Naive thymus-derived CD4-positive, alpha-beta T cell (primary cell): Measurements from ENCODE around the gene GTF3C2. TPM values are rescaled to one million over a fixed set of nuclear protein-coding genes. Genes with fewer than 3 reads are reported as not detected.
A peak's percentile ranks its signal among the peaks of the same experiment; 100 is the strongest.
"Not testable (repeated sequence)": the region's sequence is repeated elsewhere in the genome, so short reads cannot be mapped to it uniquely, and the experiment has no call there.

ENCODE experiments used
- ATAC-seq: fragments of 150-1000 bp; cut with Tn5 transposase; 2 replicates; pipeline ENCODE4 v1.10.0; 2021; ENCODE audit warnings: mild to moderate bottlenecking, moderate library complexity
- CTCF ChIA-PET: fragments of 350-600 bp; sonication (Branson Sonifier 250); formaldehyde crosslinking; loops from one replicate; lab custom pipeline; 2021; ENCODE audit warnings: antibody characterized with exemption; lab: Charles Lee
- POLR2A ChIA-PET: fragments of 350-600 bp; sonication (Branson Sonifier 250); formaldehyde crosslinking; loops from one replicate; lab custom pipeline; 2021; ENCODE audit warnings: antibody characterized with exemption, inconsistent platforms; lab: Charles Lee
- DNase-seq, 9 donors: peaks; one replicate each; pipeline versions ENCODE4 v3.0.0 to v3.0.0-alpha.2; 2020 to 2022; ENCODE audit warnings: mixed read lengths in 1 of 9
- H3K27ac ChIP-seq: one replicate; pipeline ENCODE4 v1.7.0; 2013; ENCODE audit warnings: mild to moderate bottlenecking, low read depth, low read length, moderate library complexity
- H3K27me3 ChIP-seq, 2 donors: one replicate each; pipeline ENCODE4 v1.7.0; 2013; ENCODE audit warnings: low read length in 2 of 2, mild to moderate bottlenecking in 2 of 2, moderate library complexity in 2 of 2; ENCODE audit not compliant: control insufficient read depth in 2 of 2, insufficient read depth in 2 of 2
- H3K36me3 ChIP-seq, 3 experiments: 1 replicate in 2 of 3; 2 replicates in 1 of 3; pipeline ENCODE4 v1.7.0; 2013; ENCODE audit warnings: low read length in 3 of 3, mild to moderate bottlenecking in 3 of 3, moderate library complexity in 1 of 3; ENCODE audit not compliant: insufficient read depth in 3 of 3, control insufficient read depth in 2 of 3
- H3K4me1 ChIP-seq, 2 donors: one replicate each; pipeline ENCODE4 v1.7.0; 2013; ENCODE audit warnings: low read length in 2 of 2, mild to moderate bottlenecking in 2 of 2, moderate library complexity in 1 of 2; ENCODE audit not compliant: control insufficient read depth in 2 of 2, insufficient read depth in 2 of 2
- H3K4me3 ChIP-seq: 2 replicates; pipeline ENCODE4 v1.7.0; 2013; ENCODE audit warnings: mild to moderate bottlenecking, low read length
- H3K9me3 ChIP-seq, 3 experiments: 1 replicate in 2 of 3; 2 replicates in 1 of 3; pipeline ENCODE4 v1.7.0; 2013; ENCODE audit warnings: low read length in 3 of 3; ENCODE audit not compliant: control insufficient read depth in 2 of 3
- H3K27ac Mint-ChIP-seq, 9 donors: one replicate each; pipeline ENCODE4 v1.8.0; 2020 to 2022; ENCODE audit warnings: mixed read lengths in 9 of 9, mild to moderate bottlenecking in 8 of 9, moderate library complexity in 5 of 9, inconsistent platforms in 2 of 9
- H3K27me3 Mint-ChIP-seq, 5 donors: one replicate each; pipeline ENCODE4 v1.8.0; 2021 to 2022; ENCODE audit warnings: mixed read lengths in 5 of 5, mild to moderate bottlenecking in 1 of 5
- H3K36me3 Mint-ChIP-seq, 5 donors: one replicate each; pipeline ENCODE4 v1.8.0; 2020 to 2022; ENCODE audit warnings: mixed read lengths in 5 of 5, mild to moderate bottlenecking in 3 of 5, inconsistent platforms in 1 of 5
- H3K4me1 Mint-ChIP-seq, 7 donors: one replicate each; pipeline ENCODE4 v1.8.0; 2020 to 2022; ENCODE audit warnings: mixed read lengths in 7 of 7, mild to moderate bottlenecking in 3 of 7, inconsistent platforms in 1 of 7
- H3K4me3 Mint-ChIP-seq, 10 donors: one replicate each; pipeline ENCODE4 v1.8.0; 2020 to 2022; ENCODE audit warnings: mild to moderate bottlenecking in 10 of 10, mixed read lengths in 10 of 10, moderate library complexity in 6 of 10, inconsistent platforms in 2 of 10
- H3K9me3 Mint-ChIP-seq, 11 donors: one replicate each; pipeline ENCODE4 v1.8.0; 2020 to 2022; ENCODE audit warnings: mixed read lengths in 11 of 11, mild to moderate bottlenecking in 4 of 11, inconsistent platforms in 1 of 11, moderate library complexity in 1 of 11
- intact Hi-C, 2 donors: fragments of 100-400 bp; cut with micrococcal nuclease; formaldehyde crosslinking; loops; one replicate each; pipeline ENCODE4 v1.15.1; 2023
- polyA plus RNA-seq, 2 donors: library from polyadenylated mRNA; unstranded; fragments of 300-500 nt; fragmentation: Illumina TruSeq; gene quantifications; one replicate each; pipeline ENCODE4 v1.2.3, GENCODE V29; 2021
- total RNA-seq, 6 experiments: library from RNA in 5 of 6; stranded (reverse) in 5 of 6; gene quantifications; 1 replicate in 5 of 6; 2 replicates in 1 of 6; pipeline ENCODE4 v1.2.3 and lab custom pipeline; 2021 to 2026

The GTF3C2 gene
- total and polyA plus RNA-seq, 7 experiments from 2014 or later: 26.6 to 106 (median 77.9) TPM

DNA sequence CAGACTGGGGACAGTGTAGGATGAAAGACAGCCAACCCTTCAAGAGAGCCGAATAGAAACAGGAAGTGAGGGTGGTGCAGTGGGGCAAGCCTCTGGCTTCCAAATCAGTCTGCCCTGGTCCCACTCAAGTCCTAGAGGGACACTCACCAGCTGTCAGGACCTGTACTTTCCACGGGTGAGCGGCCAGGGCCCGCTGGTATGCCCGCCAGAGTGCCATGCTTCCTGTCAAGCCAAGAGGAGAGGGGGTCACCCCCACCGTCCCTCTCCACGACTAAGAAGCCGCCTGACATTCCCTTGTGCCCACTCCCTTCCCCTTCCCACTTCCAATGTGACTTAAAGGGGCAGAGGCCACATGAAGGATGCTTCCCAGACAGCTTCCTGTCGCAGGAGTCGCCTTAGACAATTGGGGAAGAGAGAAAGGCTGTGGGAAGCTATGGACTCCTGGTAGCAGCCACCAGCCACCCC lies 34.2 kb downstream of the GTF3C2 start:
- peak; percentile 28 for ATAC-seq
- intact Hi-C loops: loop anchor here (2.0 kb wide), 3 partner anchors 58 to 306 kb away; partner anchors contain the start of genes CCDC121 (in 1 of the 2), GPN1 (in 1 of the 2) and PREB (in 1 of the 2)
- peak in 3 of 9 donors; percentile 5 to 17 (median 13) for DNase-seq
- ChIA-PET POLR2A (interaction anchor here (0.7 to 4.7 kb wide), 16 partner anchors 11 to 272 kb away, joined by 3 to 40 read pairs (median 4); partner anchors contain the start of genes AGBL5, EIF2B4, GTF3C2 and KHK), CTCF (interaction anchor here (0.9 to 2.6 kb wide), 3 partner anchors 13 to 272 kb away, joined by 3 to 9 read pairs (median 3); no protein-coding TSS in a partner anchor)
- H3K27me3 Mint-ChIP-seq: no peaks in the 10 kb centered on the region
- Histone ChIP-seq H3K27me3 (no peaks in the 10 kb centered on the region), H3K4me1 (peaks cover 17 to 22% of the 10 kb centered on the region in 2 donors), H3K9me3 (no peaks in the 10 kb centered on the region), H3K4me3 (peak overlapping the region; percentile 99), H3K27ac (peak overlapping the region; percentile 95), H3K36me3 (peaks cover 0 to 27% (median 0%) of the 10 kb centered on the region in 3 experiments)
- H3K36me3 Mint-ChIP-seq: peaks cover 8 to 23% (median 11%) of the 10 kb centered on the region in 5 donors
- peaks cover 0 to 2% (median 0%) of the 10 kb centered on the region in 11 donors for H3K9me3 Mint-ChIP-seq
- H3K4me1 Mint-ChIP-seq: peaks cover 14 to 30% (median 23%) of the 10 kb centered on the region in 7 donors
- H3K4me3 Mint-ChIP-seq: peak overlapping the region; percentile 91 to 100 (median 99)
- peak overlapping the region; percentile 93 to 100 (median 99) for H3K27ac Mint-ChIP-seq

GRCh38 chr2:27320958-27321543 lies 35.5 kb downstream of the GTF3C2 start:
- H3K4me3 Mint-ChIP-seq: peak overlapping the region in 6 of 10 donors; percentile 25 to 100 (median 78)
- H3K36me3 Mint-ChIP-seq: peaks cover 0 to 15% (median 3%) of the 10 kb centered on the region in 5 donors
- H3K27me3 Mint-ChIP-seq: no peaks in the 10 kb centered on the region
- H3K36me3 ChIP-seq: peaks cover 0 to 27% (median 0%) of the 10 kb centered on the region in 3 experiments
- no peaks in the 10 kb centered on the region for H3K27me3 ChIP-seq
- peaks cover 17 to 22% of the 10 kb centered on the region in 2 donors for H3K4me1 ChIP-seq
- peaks cover 12 to 30% (median 23%) of the 10 kb centered on the region in 7 donors for H3K4me1 Mint-ChIP-seq
- DNase-seq (no peak), ATAC-seq (no peak)
- intact Hi-C loops: no loop called here
- no peak overlapping the region for H3K27ac ChIP-seq
- peaks cover 0 to 2% (median 0%) of the 10 kb centered on the region in 11 donors for H3K9me3 Mint-ChIP-seq
- H3K27ac Mint-ChIP-seq: peak overlapping the region in 3 of 9 donors; percentile 9 to 99 (median 29)
- no peaks in the 10 kb centered on the region for H3K9me3 ChIP-seq
- no peak overlapping the region for H3K4me3 ChIP-seq
- ChIA-PET POLR2A (interaction anchor here (0.7 to 1.3 kb wide), 2 partner anchors 8 to 11 kb away, joined by 3 to 4 read pairs; no protein-coding TSS in a partner anchor), CTCF (interaction anchor here (1.4 kb wide), 1 partner anchor 18 kb away, joined by 6 read pairs; no protein-coding TSS in a partner anchor)

DNA sequence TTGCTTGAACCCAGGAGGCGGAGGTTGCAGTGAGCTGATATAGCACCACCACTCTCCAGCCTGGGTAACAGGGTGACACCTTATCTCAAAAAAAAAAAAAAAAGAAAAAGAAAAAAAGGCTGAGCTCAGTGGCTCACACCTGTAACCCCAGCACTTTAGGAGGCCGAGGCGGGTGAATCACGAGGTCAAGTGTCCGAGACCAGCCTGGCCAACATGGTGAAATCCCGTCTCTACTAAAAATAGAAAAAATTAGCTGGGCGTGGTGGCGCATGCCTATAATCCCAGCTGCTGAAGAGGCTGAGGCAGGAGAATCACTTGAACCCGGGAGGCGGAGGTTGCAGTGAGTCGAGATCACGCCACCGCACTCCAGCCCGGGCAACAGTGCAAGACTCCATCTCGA lies 36.7 kb downstream of the GTF3C2 start:
- Histone ChIP-seq H3K4me1 (peaks cover 17 to 22% of the 10 kb centered on the region in 2 donors), H3K36me3 (peaks cover 0 to 29% (median 0%) of the 10 kb centered on the region in 3 experiments)
- H3K27ac ChIP-seq, H3K9me3 ChIP-seq, H3K27me3 ChIP-seq, intact Hi-C loops, H3K4me3 Mint-ChIP-seq, DNase-seq, ATAC-seq, H3K27ac Mint-ChIP-seq, H3K9me3 Mint-ChIP-seq, H3K27me3 Mint-ChIP-seq, H3K4me3 ChIP-seq: not testable (repeated sequence)
- ChIA-PET CTCF (interaction anchor here (1.4 kb wide), 1 partner anchor 17 kb away, joined by 6 read pairs; no protein-coding TSS in a partner anchor), POLR2A (interaction anchor here (0.7 to 1.1 kb wide), 2 partner anchors 8 to 574 kb away, joined by 3 to 4 read pairs; no protein-coding TSS in a partner anchor)
- Mint-ChIP-seq H3K4me1 (peaks cover 12 to 30% (median 23%) of the 10 kb centered on the region in 7 donors), H3K36me3 (peaks cover 0 to 13% (median 0%) of the 10 kb centered on the region in 5 donors)

DNA sequence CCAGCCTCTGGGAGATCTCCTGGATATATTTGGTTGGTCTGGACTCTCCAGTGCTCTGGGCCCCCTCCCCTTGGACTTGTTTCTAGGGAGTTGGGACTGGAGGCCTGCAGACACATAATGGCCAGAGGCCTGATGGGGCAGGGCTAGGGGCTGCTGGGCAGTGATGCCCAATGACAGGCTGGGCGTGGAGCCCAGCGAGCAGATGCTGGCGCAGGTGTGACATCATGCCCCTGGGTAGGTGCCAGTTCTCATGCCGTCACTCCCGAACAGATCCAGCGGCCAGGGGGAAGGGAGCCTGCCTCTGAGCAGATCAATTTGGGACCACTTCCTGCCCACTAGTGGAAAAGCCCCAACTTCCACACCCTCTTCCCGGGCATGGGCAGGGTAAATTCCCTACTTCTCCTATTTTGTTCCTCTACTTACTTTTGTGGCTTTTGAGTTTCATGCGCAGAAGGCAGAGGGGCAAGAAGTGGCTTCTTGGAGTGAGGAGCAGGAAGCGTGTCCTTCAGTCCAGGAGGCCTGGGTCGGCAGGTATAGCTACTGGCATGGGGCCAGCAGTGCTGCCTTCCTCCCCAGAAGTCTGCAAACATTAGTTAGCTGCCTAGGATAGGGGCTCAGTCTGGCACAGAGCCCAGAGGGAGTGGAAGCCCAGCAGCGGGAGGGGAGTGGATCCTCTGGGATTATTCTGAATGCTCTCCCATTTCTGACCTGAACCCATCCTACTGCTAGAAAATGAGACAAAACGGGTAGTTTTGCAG lies 39.7 kb downstream of the GTF3C2 start:
- Histone ChIP-seq H3K27ac (no peak overlapping the region), H3K9me3 (no peaks in the 10 kb centered on the region), H3K36me3 (peaks cover 0 to 26% (median 0%) of the 10 kb centered on the region in 3 experiments), H3K27me3 (no peaks in the 10 kb centered on the region), H3K4me1 (peaks cover 2 to 5% of the 10 kb centered on the region in 2 donors), H3K4me3 (no peak overlapping the region)
- no peak for ATAC-seq
- Mint-ChIP-seq H3K27me3 (no peaks in the 10 kb centered on the region), H3K9me3 (peaks cover 0 to 2% (median 0%) of the 10 kb centered on the region in 11 donors), H3K36me3 (peaks cover 0 to 21% (median 4%) of the 10 kb centered on the region in 5 donors), H3K4me1 (peaks cover 4 to 11% (median 7%) of the 10 kb centered on the region in 7 donors), H3K27ac (no peak overlapping the region), H3K4me3 (no peak overlapping the region)
- no peak for DNase-seq
- POLR2A ChIA-PET: no interaction called here
- intact Hi-C loops: no loop called here
- CTCF ChIA-PET: interaction anchor here (1.0 to 1.4 kb wide), 2 partner anchors 14 to 29 kb away, joined by 3 to 4 read pairs; no protein-coding TSS in a partner anchor

GRCh38 chr2:27315122-27315521 lies 41.4 kb downstream of the GTF3C2 start:
- intact Hi-C loops: no loop called here
- no peak overlapping the region for H3K27ac Mint-ChIP-seq
- no peak overlapping the region for H3K4me3 Mint-ChIP-seq

GRCh38 chr2:27314709-27315108 lies 41.9 kb downstream of the GTF3C2 start:
- Histone ChIP-seq H3K27ac (no peak overlapping the region), H3K36me3 (peaks cover 0 to 33% (median 4%) of the 10 kb centered on the region in 3 experiments), H3K4me1 (no peaks in the 10 kb centered on the region), H3K27me3 (no peaks in the 10 kb centered on the region), H3K4me3 (no peak overlapping the region), H3K9me3 (no peaks in the 10 kb centered on the region)
- Mint-ChIP-seq H3K4me1 (peaks cover 0 to 2% (median 0%) of the 10 kb centered on the region in 7 donors), H3K36me3 (peaks cover 10 to 27% (median 14%) of the 10 kb centered on the region in 5 donors), H3K9me3 (peaks cover 0 to 2% (median 0%) of the 10 kb centered on the region in 11 donors), H3K4me3 (no peak overlapping the region), H3K27ac (peak overlapping the region in 1 of 9 donors; percentile 49), H3K27me3 (no peaks in the 10 kb centered on the region)
- ChIA-PET POLR2A (interaction anchor here (1.0 kb wide), 1 partner anchor 9 kb away, joined by 4 read pairs; the partner anchor contains the start of gene MPV17), CTCF (interaction anchor here (1.0 kb wide), 1 partner anchor 12 kb away, joined by 3 read pairs; no protein-coding TSS in a partner anchor)
- ATAC-seq (no peak), DNase-seq (no peak)
- intact Hi-C loops: no loop called here

More at GRCh38 chr2:27315122-27315521, 41.4 kb downstream of the GTF3C2 start:
- Mint-ChIP-seq H3K27me3 (no peaks in the 10 kb centered on the region), H3K9me3 (peaks cover 0 to 2% (median 0%) of the 10 kb centered on the region in 11 donors), H3K36me3 (peaks cover 8 to 24% (median 13%) of the 10 kb centered on the region in 5 donors), H3K4me1 (no peaks in the 10 kb centered on the region)
- ChIA-PET POLR2A (no interaction called here), CTCF (interaction anchor here (1.0 kb wide), 1 partner anchor 13 kb away, joined by 3 read pairs; no protein-coding TSS in a partner anchor)
- ATAC-seq (no peak), DNase-seq (no peak)
- Histone ChIP-seq H3K27ac (no peak overlapping the region), H3K36me3 (peaks cover 0 to 32% (median 4%) of the 10 kb centered on the region in 3 experiments), H3K27me3 (no peaks in the 10 kb centered on the region), H3K4me3 (no peak overlapping the region), H3K4me1 (no peaks in the 10 kb centered on the region), H3K9me3 (no peaks in the 10 kb centered on the region)
